GM04504 (cell line): ENCODE measurements around the gene HS3ST5.
"Not testable (repeated sequence)": the region's sequence is repeated elsewhere in the genome, so short reads cannot be mapped to it uniquely, and the experiment has no call there.

Experiments
- DNase-seq: peaks from one replicate; pipeline ENCODE4 v3.0.0-alpha.2; 2012; ENCODE audit warnings: low read depth

Gene HS3ST5

DNA sequence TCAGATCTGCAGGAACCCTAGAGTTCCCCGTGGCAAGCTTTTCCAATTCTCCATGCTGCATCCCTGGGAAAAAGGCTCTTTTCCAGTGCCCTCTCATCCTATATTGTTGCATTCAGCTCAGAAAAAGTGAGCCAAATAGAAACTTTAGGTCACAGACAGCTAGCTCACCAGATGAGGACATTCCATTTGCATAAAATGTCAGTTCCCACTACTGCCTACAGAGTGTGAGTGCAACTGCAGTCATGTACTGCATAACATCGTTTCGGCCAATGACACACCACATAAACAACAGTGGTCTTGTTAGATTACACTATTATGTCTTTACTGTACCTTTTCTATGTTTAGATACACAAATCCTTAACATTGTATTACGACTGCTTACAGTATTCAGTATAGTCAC lies 8.6 kb downstream of the HS3ST5 start:
- DNase-seq: no peak

DNA sequence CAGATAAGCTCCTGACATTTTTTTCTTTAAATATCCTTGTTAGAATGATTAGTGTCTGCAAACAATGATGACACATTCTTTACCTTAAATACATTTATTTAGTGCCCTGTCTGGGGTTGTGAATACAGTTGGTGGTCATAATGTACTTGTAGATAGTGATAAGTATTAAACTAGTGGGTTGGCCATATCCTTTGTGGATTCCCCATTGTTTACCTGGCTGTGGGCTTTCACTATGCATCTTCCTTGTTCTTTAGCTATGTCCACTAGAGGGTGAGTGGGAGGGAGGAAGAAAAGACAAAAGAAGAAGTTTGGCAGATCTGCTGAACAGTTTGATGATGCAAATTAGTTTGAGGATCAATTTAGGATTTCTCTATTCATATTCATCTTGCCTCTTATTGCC lies 15.7 kb downstream of the HS3ST5 start:
- no peak for DNase-seq

DNA sequence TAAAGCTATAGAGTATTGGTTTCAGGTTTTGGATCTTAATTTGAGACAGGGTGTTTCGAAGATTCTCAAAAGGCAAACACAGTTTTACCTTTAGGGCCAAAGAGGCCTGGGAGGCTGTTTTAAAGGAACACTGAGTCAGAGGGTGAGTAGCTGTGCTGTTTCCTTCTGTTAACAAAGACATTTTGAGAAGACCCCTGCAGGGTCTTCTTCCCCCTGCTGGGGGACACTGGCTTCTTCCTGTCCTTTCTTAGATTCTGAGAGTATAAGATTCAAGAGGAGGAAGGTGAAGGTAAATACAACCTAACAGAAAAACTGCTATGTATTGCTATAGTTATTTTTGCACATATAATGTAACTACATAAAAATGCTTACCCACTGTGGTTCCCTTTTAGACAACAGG lies 19.0 kb downstream of the HS3ST5 start:
- DNase-seq: no peak

DNA sequence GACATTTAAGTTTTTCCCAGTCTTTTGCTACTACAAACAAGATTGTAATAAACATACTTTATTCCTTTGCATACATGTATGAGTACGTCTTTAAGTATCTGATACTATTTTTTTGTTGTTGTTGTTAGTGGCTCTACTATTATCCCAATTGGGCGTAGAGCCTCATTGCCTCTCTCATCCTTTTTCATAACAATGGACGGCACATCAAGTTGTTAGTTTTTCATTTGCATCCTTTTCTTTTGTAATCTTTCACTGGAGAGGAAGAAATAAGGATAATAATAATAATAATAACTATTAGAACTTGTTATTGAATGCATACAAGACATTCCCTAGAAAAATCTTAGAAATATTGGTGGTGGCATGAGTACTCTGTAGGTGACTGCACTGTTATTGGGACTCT lies 23.1 kb downstream of the HS3ST5 start:
- no peak for DNase-seq

DNA sequence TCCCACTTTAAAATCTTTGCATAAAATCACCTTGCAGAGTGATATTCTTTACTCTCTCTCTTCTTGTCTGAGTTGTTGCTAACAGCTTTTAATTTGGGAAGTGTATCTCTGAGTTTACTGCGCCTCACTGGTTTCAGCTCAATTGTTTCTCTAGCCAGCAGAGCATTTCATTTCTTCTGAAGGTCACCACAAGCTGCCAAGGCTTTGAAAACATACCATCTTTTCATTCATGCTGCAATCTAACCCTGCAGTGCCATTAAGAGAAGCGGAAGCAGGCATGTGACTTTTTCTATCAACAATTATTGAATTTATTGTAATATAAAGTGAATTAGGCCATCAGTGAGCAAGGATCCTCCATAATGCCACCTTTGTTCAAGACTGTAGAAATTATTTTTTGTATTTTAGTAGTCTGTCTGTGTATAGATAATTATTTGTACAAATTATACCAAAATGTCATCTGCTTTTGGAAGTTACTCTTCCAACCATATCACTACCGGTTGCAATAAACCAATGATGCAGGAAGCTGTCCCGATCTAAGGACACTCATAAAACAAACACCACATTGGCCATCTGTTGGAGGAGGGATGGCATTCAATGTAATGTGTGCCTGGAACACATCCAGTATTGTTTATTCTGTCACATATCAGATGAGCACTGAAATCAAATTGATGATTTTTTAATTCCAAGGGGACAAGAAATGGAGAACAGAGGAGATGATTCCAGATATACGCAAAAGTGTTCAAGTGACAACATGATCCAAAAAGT lies 26.8 kb downstream of the HS3ST5 start:
- no peak for DNase-seq

DNA sequence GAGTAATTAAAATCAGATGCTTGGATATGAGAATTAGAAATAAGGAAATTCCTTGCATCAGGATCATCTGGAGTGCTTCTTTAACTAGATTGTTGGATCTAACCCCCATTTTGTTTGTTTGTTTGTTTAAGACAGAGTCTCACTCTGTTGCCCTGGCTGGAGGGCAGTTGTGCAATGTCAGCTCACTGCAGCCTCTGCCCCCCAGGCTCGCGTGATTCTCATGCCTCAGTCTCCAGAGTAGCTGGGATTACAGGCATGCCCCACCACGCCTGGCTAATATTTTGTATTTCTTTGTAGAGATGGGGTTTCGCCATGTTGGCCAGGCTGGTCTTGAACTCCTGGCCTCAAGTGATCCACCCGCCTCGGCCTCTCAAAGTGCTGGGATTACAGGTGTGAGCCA lies 29.0 kb downstream of the HS3ST5 start:
- not testable (repeated sequence) for DNase-seq

DNA sequence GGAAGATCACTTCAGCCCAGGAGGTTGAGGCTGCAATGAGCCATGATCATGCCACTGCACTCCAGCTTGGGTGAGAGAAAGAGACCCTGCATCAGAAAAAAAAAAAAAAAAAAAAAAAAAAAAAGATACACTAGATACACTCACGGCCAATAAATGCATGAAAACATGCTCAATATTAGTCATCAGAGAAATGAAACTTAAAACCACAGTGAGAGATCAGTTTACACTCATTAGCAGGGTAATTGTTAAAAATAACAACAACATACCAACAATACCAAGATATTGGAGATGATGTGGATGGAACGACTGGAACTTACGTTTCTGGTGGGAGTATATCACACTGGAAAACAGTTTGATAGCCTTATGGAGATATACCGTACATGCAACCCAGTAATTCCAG lies 29.9 kb downstream of the HS3ST5 start:
- no peak for DNase-seq

DNA sequence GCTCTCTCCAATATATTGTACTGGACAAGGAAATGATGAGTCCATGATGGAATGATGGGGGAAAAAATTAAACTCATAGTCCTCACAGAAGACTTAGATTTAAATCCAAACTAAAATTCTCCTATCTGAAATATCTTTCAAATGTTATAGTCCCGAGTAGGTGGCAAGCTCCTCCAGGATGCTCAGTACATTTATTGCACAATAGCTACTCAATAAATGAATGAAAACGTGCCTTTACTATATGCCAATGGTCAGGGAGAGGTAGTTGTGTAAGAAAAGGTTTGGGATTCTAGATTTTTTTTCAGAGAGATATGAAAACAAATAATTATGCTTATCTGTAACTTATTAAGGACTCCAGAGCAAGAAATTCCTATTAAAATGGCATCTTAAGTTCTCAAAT lies 32.8 kb downstream of the HS3ST5 start:
- DNase-seq: no peak

DNA sequence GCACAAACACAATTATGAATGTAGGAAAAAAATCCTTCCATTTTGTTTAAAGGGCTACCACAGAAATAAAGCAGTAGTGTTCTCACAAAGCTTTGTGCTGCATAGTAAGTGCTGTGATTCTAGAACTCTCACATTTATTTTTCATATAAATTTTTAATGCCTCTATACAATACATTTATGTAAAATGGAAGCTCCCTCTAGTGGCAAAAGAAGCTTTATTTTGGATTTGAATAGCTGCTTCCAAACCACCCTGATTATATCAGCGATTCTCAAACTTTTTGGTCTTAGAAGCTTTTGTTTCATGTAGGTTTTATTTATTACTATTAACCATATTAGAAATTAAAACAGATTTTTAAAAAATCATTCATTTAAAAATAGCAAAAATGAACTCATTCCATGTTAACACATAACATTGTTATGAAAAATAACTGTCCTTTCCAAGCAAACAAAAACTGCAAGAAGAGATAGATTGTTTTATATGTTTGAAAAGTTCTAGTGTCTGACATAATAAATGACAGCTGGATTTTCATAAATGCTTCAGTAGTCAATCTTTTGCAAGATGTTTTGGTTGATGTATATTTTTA lies 38.4 kb downstream of the HS3ST5 start:
- DNase-seq: peak; percentile 1

DNA sequence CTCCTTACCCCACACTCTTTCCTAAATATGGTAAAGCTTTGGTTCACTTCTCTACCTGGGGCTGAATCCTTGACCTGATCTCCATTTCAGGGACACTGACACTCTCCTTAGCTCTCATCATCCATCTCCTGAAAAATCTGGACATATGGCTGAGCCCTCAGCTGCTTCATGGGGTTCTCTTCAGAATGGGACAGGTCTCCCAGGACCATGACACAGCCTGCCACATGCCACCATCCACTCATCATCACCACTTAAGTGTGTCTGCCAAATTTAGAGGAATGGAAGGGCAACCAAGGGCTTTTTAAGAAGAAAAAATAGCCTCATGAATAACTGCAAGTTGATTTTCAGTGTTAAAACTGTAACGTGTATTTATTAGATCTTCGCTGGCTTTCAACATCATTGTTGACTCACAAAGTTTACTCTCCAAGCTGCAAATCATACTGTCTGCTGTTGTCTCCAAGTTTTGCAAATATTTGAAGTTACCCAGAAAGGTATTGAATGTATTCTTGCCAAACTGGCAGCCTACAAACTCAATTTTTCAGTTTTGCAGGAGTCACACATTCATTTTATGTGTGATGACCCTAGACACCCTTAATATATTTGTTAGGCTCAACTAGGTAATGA lies 41.1 kb downstream of the HS3ST5 start:
- no peak for DNase-seq

DNA sequence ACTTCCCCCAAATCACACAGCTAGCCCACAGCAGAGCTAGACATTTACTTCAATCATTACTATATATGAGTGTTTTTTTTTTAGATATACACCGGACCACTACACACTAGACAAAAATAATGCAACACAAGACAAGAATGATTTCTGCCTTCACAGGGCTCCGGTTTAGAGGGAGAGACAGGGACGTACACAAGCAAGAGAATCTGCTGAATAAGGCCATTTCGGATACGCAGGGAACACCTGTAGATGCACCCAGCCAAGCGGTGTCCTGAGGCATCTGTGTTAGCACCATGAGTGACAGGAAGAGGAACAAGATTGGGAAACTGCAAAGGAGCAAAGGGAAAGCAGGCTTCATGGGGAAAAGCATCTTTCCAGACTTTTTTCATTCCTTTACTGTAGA lies 45.7 kb downstream of the HS3ST5 start:
- no peak for DNase-seq

DNA sequence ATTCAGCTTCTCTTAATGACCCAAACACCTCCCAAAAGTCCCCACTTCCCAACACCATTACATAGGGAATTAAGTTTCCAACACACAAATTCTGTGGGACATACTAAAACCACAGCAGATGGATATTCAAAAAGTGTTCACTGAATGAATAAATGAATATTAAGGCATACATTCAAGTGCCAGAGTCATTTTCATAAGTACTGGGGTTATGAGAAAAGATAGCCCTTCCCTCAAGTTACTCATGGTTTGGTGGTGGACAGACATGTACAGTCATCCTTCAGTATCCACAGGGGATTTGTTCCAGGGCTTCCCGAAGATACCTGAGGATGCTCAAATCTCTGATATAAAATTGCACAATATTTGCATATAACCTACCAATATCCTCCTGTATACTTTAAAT lies 50.4 kb downstream of the HS3ST5 start:
- DNase-seq: no peak

DNA sequence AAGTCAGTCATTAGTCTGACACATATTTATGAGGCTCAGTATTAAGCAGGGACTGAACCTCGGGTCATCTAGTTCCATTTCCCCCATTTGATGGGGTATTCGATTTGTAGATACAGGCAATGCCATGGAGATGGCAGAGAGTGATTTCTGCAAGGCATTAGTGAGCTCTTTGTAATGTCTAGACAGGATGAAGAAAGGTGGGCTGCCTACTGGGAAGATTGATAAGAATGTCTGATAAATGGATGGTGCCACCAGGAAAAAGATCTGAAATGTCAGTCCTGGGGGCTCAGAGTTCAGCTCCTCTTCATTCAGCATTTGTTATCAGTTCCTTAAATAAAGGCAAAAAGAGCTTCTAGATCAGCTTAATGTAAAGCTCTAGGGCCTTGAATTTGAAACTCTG lies 51.4 kb downstream of the HS3ST5 start:
- DNase-seq: no peak

DNA sequence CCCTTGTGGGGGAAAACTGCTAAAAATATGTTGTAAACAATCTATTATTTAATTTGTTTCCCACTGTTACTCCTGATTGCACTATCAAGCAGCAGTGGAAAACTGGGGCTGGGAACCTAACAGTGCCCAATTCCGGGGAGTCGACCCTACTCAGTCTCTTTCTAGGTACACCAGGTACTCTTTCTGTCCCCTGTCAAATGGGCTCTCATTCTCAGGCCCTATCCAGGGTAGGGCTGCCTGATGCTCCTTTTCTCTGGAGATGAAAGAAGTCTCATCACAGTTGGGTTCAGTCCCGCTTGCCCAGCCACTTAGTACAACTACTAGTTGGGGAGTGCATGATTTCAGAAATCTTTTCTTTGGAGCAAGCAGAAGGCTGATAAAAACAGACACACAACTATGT lies 52.0 kb downstream of the HS3ST5 start:
- no peak for DNase-seq

DNA sequence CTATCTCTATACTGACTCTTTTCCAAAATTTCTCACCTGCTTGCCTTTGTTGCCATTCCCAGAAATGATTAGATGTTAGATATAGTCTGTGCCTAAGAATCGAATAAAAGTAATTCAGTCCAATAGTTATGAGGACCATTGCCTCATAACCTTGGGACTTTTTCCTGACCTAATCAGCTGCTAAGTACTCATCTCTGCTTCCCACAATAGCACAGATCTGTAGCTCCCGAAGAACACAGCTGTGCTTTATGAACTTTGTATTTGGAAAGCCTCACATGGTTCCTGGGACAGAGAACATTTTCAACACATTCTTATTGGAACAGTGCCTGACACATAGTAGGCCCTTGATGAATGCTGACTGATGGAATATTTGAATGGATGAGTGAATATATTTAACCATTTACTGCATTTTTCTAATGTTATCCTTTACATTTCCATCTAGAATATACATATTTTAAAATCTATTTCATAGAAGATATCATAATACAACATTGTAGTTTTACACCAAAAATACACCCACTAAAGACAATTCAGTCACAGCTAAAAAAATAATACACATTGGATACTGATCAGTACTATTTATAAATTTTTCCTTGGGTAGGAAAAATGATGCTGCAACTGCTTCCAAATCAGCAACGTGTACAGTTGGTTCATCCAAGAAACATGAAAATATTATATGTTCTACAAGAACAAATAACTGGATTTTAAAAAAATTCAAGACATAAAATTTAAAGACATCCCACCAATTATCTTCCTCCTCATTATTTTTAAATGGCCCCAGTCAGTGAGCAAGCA lies 53.9 kb downstream of the HS3ST5 start:
- DNase-seq: no peak

DNA sequence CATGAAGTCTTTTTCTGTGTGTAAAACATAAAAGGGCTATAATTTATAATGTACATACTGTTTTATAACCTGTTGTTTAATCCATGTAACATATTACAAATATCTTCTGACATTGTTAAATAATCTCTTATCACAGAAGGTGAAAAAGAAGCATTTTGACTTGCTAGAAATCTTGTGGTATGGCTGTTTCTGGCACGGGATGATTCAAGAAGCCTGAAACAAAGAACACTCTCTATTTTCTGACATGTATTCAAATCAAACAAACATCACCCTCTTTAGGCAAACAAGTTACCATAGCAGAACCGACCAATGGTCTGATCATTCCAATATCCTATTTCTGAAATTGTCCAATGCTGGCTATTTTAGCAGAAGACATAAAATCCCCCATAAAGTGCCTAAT lies 55.4 kb downstream of the HS3ST5 start:
- DNase-seq: no peak

DNA sequence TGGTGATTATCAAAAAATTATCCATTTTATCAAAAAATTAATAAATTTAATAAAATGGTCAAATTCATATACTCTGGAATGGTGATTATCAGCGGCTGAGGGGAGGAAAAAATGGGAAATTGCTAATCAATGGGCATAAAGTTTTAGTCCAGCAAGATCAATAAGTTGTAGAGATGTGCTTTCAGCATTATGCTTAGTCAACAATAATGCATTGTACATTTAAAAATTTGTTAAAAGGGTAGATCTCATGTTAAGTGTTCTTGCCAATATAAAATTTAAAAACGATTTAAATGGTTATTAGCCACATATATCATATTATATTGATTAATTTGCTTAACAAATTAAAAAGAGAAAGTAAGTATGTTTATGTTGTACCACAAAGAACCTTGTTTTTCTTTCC lies 56.6 kb downstream of the HS3ST5 start:
- no peak for DNase-seq

DNA sequence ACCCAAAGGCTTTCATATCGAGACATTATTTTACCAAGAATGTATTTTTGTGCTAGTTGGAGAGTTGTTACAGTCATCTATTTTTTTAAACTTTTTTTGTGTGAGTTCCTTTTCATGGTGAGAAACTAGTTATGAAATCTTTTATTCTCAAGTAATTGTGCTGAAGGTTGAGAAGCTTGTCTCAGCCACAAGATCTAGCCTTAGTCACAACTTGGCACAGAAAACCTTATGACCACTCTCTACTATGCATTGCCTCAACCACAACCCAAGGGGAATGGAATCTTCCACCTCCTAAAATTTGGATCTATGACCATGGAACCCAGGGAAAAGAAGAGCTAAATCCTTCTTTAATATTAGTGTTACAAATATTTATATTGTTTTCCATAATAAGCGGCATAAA lies 58.5 kb downstream of the HS3ST5 start:
- no peak for DNase-seq

DNA sequence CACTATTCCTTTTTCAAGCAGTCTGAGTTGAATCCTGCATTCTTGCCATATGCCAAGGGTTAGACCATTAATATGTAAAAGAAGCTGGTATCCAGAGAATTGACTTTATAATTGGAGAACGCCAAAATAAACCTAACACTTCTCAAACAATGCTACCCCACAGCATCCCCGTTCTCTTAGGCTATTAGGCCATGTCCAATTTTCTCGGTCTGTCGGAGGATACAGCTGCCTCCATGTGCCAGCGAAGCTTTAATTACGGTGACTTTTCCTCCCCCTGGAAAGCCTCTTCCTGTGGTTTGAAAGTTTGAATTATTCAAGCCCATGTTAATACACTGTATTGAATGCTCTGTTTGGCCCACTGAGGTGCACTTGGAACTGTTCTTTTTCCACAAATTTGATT lies 60.5 kb downstream of the HS3ST5 start:
- no peak for DNase-seq

DNA sequence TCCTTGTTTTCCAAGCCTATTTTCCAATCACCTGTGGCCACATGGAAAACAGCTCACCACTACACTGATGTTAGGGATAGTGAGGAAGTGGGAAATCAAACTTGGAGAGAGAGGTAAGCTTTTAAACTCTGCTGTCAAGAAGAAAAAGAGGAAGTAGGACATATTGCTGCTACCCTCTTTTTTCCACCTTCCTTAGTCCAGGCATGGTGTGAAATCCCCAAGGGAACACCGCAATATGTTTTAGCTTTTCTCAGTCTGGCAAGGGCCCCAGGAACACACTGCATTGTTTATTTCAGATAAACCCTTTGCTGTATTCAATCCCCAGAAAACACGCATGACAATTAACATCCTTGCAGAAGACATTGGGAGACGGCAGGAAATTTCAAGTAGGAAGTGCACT lies 61.3 kb downstream of the HS3ST5 start:
- DNase-seq: no peak

DNA sequence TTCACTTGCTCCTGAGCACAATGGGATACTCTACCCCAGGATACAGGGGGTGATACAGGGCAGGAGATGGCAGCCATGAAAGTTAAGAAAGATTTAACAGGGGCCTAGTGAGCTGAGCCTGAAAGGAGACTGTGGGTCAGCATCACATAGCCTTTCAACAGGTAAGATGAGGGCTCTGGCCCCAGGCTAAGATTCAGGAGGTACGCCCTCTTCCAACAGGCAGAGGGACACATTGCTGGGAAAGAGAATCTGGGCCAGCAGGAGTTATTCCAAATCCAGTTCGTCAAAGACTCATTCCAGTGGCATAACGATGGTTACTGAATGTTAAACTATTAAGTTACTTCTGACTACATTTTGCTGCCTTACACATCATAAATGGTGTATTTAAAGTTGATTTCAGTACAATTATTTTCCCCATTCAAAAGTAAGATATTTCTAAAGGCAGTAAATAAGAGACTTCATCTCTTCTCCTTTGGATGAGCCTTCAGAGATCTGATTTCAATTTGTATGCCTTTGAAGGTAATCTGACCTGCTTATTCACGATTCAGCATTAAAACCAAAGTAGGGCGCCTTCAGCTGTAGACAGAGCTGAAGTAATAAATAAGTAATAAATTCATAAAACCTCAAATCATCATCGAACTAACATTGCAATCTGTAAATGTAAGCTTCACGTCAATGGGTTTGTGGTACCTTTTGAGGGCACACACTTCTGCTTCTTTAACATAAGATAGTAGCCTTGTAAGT lies 62.4 kb downstream of the HS3ST5 start:
- no peak for DNase-seq

DNA sequence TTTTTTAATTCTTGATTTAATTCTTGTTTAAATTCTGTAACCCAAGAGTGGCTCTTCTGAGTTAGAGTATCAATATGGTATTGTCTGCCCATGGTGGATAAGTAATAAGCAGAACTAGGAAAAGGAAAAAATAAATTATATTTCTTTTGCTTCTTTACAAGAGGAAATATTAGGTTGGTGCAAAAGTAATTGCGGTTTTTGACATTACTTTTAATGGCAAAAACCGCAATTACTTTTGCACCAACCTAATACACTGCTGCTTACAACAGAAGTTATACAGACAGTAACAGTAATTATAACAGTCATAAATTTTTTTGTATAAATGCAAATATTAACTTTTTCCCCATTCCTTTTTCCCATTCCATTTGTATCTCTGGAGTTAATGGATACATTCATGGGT lies 65.6 kb downstream of the HS3ST5 start:
- no peak for DNase-seq
